H1 (cell line): ENCODE measurements around the gene METTL5. TPM values are rescaled to one million over a fixed set of nuclear protein-coding genes. Genes with fewer than 3 reads are reported as not detected.

ENCODE experiments used
- CTCF ChIA-PET: fragments of 300-600 bp; sonication (Branson Sonifier 250); formaldehyde crosslinking; loops from one replicate; lab custom pipeline; 2021; ENCODE audit not compliant: partially characterized antibody; lab: Charles Lee
- POLR2A ChIA-PET: fragments of 300-600 bp; sonication (Branson Sonifier 250); formaldehyde crosslinking; loops from one replicate; lab custom pipeline; 2021; ENCODE audit warnings: inconsistent platforms; ENCODE audit not compliant: partially characterized antibody; lab: Charles Lee
- DNase-seq, 2 experiments: peaks; one replicate each; pipeline versions ENCODE4 v3.0.0 to v3.0.0-alpha.2; 2010 to 2022; ENCODE audit warnings: low spot score in 2 of 2, low read depth in 1 of 2, mixed read lengths in 1 of 2
- FAIRE-seq: peaks from 2 replicates; lab custom pipeline; 2011; peaks lifted over from hg19 to GRCh38; lab: Jason Lieb, UNC
- H2AFZ ChIP-seq: 2 replicates; pipeline ENCODE4 v1.8.1; 2012; ENCODE audit warnings: low read length, inconsistent platforms
- H2AK5ac ChIP-seq: 2 replicates; pipeline ENCODE4 v1.6.1; 2013; ENCODE audit warnings: low read depth, low read length
- H2BK120ac ChIP-seq: replicated peaks from 2 replicates; pipeline ENCODE3; 2013; ENCODE audit warnings: low read depth, low read length, inconsistent platforms
- H2BK12ac ChIP-seq: 2 replicates; pipeline ENCODE4 v1.6.1; 2013; ENCODE audit warnings: low read depth, low read length
- H2BK15ac ChIP-seq: 2 replicates; pipeline ENCODE4 v1.6.1; 2013; ENCODE audit warnings: low read length
- H2BK20ac ChIP-seq: 2 replicates; pipeline ENCODE4 v1.6.1; 2013; ENCODE audit warnings: low read length
- H2BK5ac ChIP-seq: 2 replicates; pipeline ENCODE4 v1.6.1; 2013; ENCODE audit warnings: low read depth, low read length
- H3K14ac ChIP-seq: 2 replicates; pipeline ENCODE4 v1.6.1; 2013; ENCODE audit warnings: inconsistent platforms; ENCODE audit not compliant: insufficient read length
- H3K18ac ChIP-seq: 2 replicates; pipeline ENCODE4 v1.6.1; 2013; ENCODE audit warnings: low read length; ENCODE audit errors: extremely low read depth
- H3K23ac ChIP-seq: 2 replicates; pipeline ENCODE4 v1.6.1; 2013; ENCODE audit warnings: inconsistent platforms; ENCODE audit not compliant: insufficient read length
- H3K23me2 ChIP-seq: 2 replicates; pipeline ENCODE4 v1.6.1; 2013; ENCODE audit warnings: low read depth, low read length
- H3K27ac ChIP-seq: 2 replicates; pipeline ENCODE4 v1.6.1; 2011; ENCODE audit warnings: low read depth, low read length, inconsistent platforms
- H3K27me3 ChIP-seq, 4 experiments: replicated peaks in 1 of 4; 1 replicate in 1 of 4; 2 replicates in 3 of 4; pipeline versions ENCODE4 v1.6.1 to v1.8.1; 2011 to 2013; ENCODE audit warnings: low read length in 3 of 4, mild to moderate bottlenecking in 3 of 4, inconsistent platforms in 2 of 4, mixed read lengths in 2 of 4, moderate library complexity in 1 of 4; ENCODE audit not compliant: control insufficient read depth in 3 of 4, insufficient read depth in 3 of 4; ENCODE audit errors: extremely low read depth in 1 of 4
- H3K36me3 ChIP-seq, 4 experiments: 2 replicates each; pipeline versions ENCODE4 v1.6.1 to v1.8.1; 2011 to 2013; ENCODE audit warnings: mild to moderate bottlenecking in 4 of 4, low read length in 3 of 4, moderate library complexity in 2 of 4, control low read depth in 1 of 4, inconsistent platforms in 1 of 4; ENCODE audit not compliant: insufficient read depth in 4 of 4, control insufficient read depth in 2 of 4
- H3K4ac ChIP-seq: replicated peaks from 2 replicates; pipeline ENCODE3; 2013; ENCODE audit warnings: low read length, low read depth, mixed read lengths, inconsistent platforms; ENCODE audit not compliant: insufficient read length
- H3K4me1 ChIP-seq, 4 experiments: replicated peaks in 1 of 4; 1 replicate in 1 of 4; 2 replicates in 3 of 4; pipeline versions ENCODE4 v1.6.1 to v1.8.1; 2011 to 2013; ENCODE audit warnings: low read length in 3 of 4, inconsistent platforms in 2 of 4, mixed read lengths in 1 of 4; ENCODE audit not compliant: insufficient read depth in 4 of 4, control insufficient read depth in 3 of 4
- H3K4me2 ChIP-seq, 2 experiments: 2 replicates each; pipeline versions ENCODE4 v1.6.1 to v1.8.1; 2011 to 2013; ENCODE audit warnings: low read depth in 2 of 2, low read length in 2 of 2, control low read depth in 1 of 2, inconsistent platforms in 1 of 2, mild to moderate bottlenecking in 1 of 2; ENCODE audit not compliant: insufficient read depth in 1 of 2
- H3K4me3 ChIP-seq, 4 experiments: fragments of 200-600, 300-600 bp in 1 of 4; sonication (generic), shearing (Covaris generic), sonication (Bioruptor Twin) in 1 of 4; 2 replicates each; pipeline versions ENCODE4 v1.5.1 to v1.8.1; 2011 to 2016; ENCODE audit warnings: low read length in 4 of 4, low read depth in 3 of 4, control low read depth in 2 of 4, inconsistent platforms in 2 of 4, mild to moderate bottlenecking in 2 of 4, mixed read lengths in 1 of 4, moderate library complexity in 1 of 4; ENCODE audit not compliant: insufficient read depth in 2 of 4; ENCODE audit errors: extremely low read depth in 1 of 4
- H3K56ac ChIP-seq: replicated peaks from 2 replicates; pipeline ENCODE3; 2013; ENCODE audit warnings: low read depth, mild to moderate bottlenecking, mixed read lengths, low read length, inconsistent platforms; ENCODE audit not compliant: insufficient read length
- H3K79me1 ChIP-seq: 2 replicates; pipeline ENCODE4 v1.6.1; 2013; ENCODE audit warnings: low read depth, low read length, control low read depth
- H3K79me2 ChIP-seq, 2 experiments: 2 replicates each; pipeline versions ENCODE4 v1.6.1 to v1.8.1; 2012 to 2013; ENCODE audit warnings: low read length in 2 of 2, mild to moderate bottlenecking in 2 of 2, inconsistent platforms in 1 of 2; ENCODE audit not compliant: insufficient read depth in 2 of 2, control insufficient read depth in 1 of 2
- H3K9ac ChIP-seq, 4 experiments: replicated peaks in 1 of 4; 1 replicate in 1 of 4; 2 replicates in 3 of 4; pipeline versions ENCODE4 v1.6.1 to v1.8.1; 2011 to 2013; ENCODE audit warnings: low read depth in 3 of 4, low read length in 3 of 4, control low read depth in 2 of 4, mild to moderate bottlenecking in 2 of 4, moderate library complexity in 2 of 4, inconsistent platforms in 1 of 4; ENCODE audit errors: extremely low read depth in 1 of 4
- H3K9me3 ChIP-seq, 2 experiments: 2 replicates each; pipeline versions ENCODE4 v1.6.1 to v1.8.1; 2012 to 2013; ENCODE audit warnings: mild to moderate bottlenecking in 2 of 2, moderate library complexity in 2 of 2, control low read depth in 1 of 2, inconsistent platforms in 1 of 2, low read depth in 1 of 2, low read length in 1 of 2, mixed read lengths in 1 of 2; ENCODE audit not compliant: insufficient read depth in 2 of 2
- H4K20me1 ChIP-seq, 2 experiments: replicated peaks in 1 of 2; 2 replicates each; pipeline versions ENCODE3 to v1.8.1; 2011 to 2013; ENCODE audit warnings: inconsistent platforms in 2 of 2, low read length in 2 of 2, mild to moderate bottlenecking in 1 of 2; ENCODE audit not compliant: insufficient read depth in 2 of 2, control insufficient read depth in 1 of 2
- H4K5ac ChIP-seq: 2 replicates; pipeline ENCODE4 v1.6.1; 2013; ENCODE audit warnings: low read length, low read depth, mixed read lengths, inconsistent platforms; ENCODE audit not compliant: insufficient read length
- H4K8ac ChIP-seq: 2 replicates; pipeline ENCODE4 v1.8.0; 2013; ENCODE audit warnings: mild to moderate bottlenecking, moderate library complexity, low read length, inconsistent platforms; ENCODE audit not compliant: insufficient read depth; ENCODE audit errors: extremely low read depth
- H4K91ac ChIP-seq: replicated peaks from 2 replicates; pipeline ENCODE3; 2013; ENCODE audit warnings: low read length, mixed read lengths, inconsistent platforms; ENCODE audit not compliant: insufficient read length
- E2F6 ChIP-seq: IDR thresholded peaks from 2 replicates; pipeline ENCODE4 v1.6.1; 2012; ENCODE audit warnings: inconsistent platforms
- GTF2F1 ChIP-seq: IDR thresholded peaks from 2 replicates; pipeline ENCODE4 v1.6.1; 2012; ENCODE audit warnings: low read depth, low read length, improper control_type of control experiment, borderline replicate concordance
- SP1 ChIP-seq: IDR thresholded peaks from 2 replicates; pipeline ENCODE4 v1.6.1; 2011; ENCODE audit warnings: low read depth, low read length
- YY1 ChIP-seq: IDR thresholded peaks from 2 replicates; pipeline ENCODE4 v1.6.1; 2011; ENCODE audit warnings: low read depth, mild to moderate bottlenecking, low read length
- ZNF274 ChIP-seq: IDR thresholded peaks from 2 replicates; pipeline ENCODE4 v1.7.0; 2012; ENCODE audit warnings: low read length, borderline replicate concordance; ENCODE audit errors: extremely low read depth
- WGBS, 2 experiments: shearing (Covaris generic) in 1 of 2; methylation state at CpG; one replicate each; pipeline versions ENCODE4 v1.1.6 to v1.1.7; 2013 to 2015; ENCODE audit warnings: low lambda C conversion rate in 2 of 2, mixed read lengths in 2 of 2, inconsistent platforms in 1 of 2, low coverage in 1 of 2, missing lambda C conversion rate in 1 of 2; ENCODE audit not compliant: insufficient replicate concordance in 2 of 2, insufficient coverage in 1 of 2, insufficient read length in 1 of 2; ENCODE audit errors: extremely low coverage in 1 of 2, missing lambda C conversion rate in 1 of 2; 5-methylcytosine and 5-hydroxymethylcytosine counted together
- polyA plus RNA-seq, 7 experiments: library from polyadenylated mRNA; depleted of rRNA in 3 of 7; stranded (reverse) in 5 of 7; unstranded in 2 of 7; fragments of >200 nt in 5 of 7; fragments of 200-250 nt in 2 of 7; gene quantifications; 1 replicate in 5 of 7; 2 replicates in 1 of 7; 4 replicates in 1 of 7; pipeline versions ENCODE4 v1.2.1 to v1.2.3, GENCODE V29; 2011 to 2013; ENCODE audit warnings: missing spikeins in 2 of 7, mixed read lengths in 2 of 7
- total RNA-seq: library from RNA; stranded (reverse); fragmentation: NEBNext Ultra II Directional; extraction: Animal tissue kit (Norgen Biotek cat#: 25700); gene quantifications from 2 replicates; pipeline ENCODE4 v1.2.1, GENCODE V29; 2021

The METTL5 gene
- total and polyA plus RNA-seq, 2 of the 8 experiments (the other 6 are each of a cell fraction or from before 2014, with no cell fraction given): 34.5 to 74.1 TPM

GRCh38 chr2:169798397-169798717 is 26.3 kb downstream of the METTL5 start:
- Histone ChIP-seq H2BK5ac (no peak overlapping the region), H2AFZ (no peak overlapping the region; the same call in 1 of the 2 replicates), H2BK12ac (no peak overlapping the region), H3K23me2 (peaks cover 5% of the 10 kb centered on the region; the same call in 1 of the 2 replicates), H3K4ac (no peak overlapping the region), H3K56ac (no peak overlapping the region), H3K4me3 (peak overlapping the region; percentile 76 to 96 (median 88)), H2AK5ac (no peak overlapping the region), H3K14ac (no peak overlapping the region), H3K18ac (no peak overlapping the region), H3K9ac (no peak overlapping the region; a peak in 2 of 7 replicates), H3K4me1 (peaks cover 0 to 7% (median 2%) of the 10 kb centered on the region in 4 experiments; a peak in 4 of 7 replicates), H3K4me2 (peak overlapping the region; percentile 74 to 90), H4K5ac (peak overlapping the region; percentile 86), H3K27ac (0 out of 2 replicates have a peak overlapping the region, but pooled peaks have one; percentile 90), H2BK15ac (no peak overlapping the region), H3K36me3 (peaks cover 0 to 28% (median 6%) of the 10 kb centered on the region in 4 experiments; a peak in 5 of 8 replicates), H2BK120ac (no peak overlapping the region), H4K20me1 (peaks cover 0 to 2% of the 10 kb centered on the region in 2 experiments), H3K9me3 (no peaks in the 10 kb centered on the region), H4K91ac (no peak overlapping the region), H2BK20ac (no peak overlapping the region), H3K23ac (no peak overlapping the region), H4K8ac (no peak overlapping the region), H3K27me3 (peaks cover 0 to 2% (median 0%) of the 10 kb centered on the region in 4 experiments; a peak in 1 of 7 replicates), H3K79me1 (no peaks in the 10 kb centered on the region), H3K79me2 (peaks cover 9 to 43% of the 10 kb centered on the region in 2 experiments)
- DNase-seq: no peak
- CTCF ChIA-PET: no interaction called here
- no peak for FAIRE-seq
- POLR2A ChIA-PET: interaction anchor here (0.7 to 2.8 kb wide), 6 partner anchors 8 to 1936 kb away, joined by 3 to 18 read pairs (median 3); no protein-coding TSS in a partner anchor
- TF ChIP-seq GTF2F1 (no peak), ZNF274 (no peak), YY1 (no peak), SP1 (0 out of 2 replicates have a peak, but pooled peaks have one; percentile 4), E2F6 (no peak)
- WGBS, 2 experiments: 30% methylated on average over 4 of the region's 4 CpGs; no CpG with 5 or more reads in 1 of the 2 experiments
